C4-2B (cell line): Measurements from ENCODE around the gene GOT1.

Source experiments
- H3K27ac ChIP-seq: fragments of 450-650 bp; 2 replicates; pipeline ENCODE4 v1.5.1; 2017
- CTCF ChIP-seq: fragments of 450-650 bp; conservative IDR thresholded peaks from 2 replicates; pipeline ENCODE4 v1.5.1; 2017; ENCODE audit warnings: mild to moderate bottlenecking
- ZFX ChIP-seq: fragments of 450-650 bp; IDR thresholded peaks from 2 replicates; pipeline ENCODE4 v1.6.1; 2017

Gene GOT1

GRCh38 chr10:99370993-99371392, 59.4 kb downstream of the GOT1 start:
- TF ChIP-seq ZFX (no peak), CTCF (peak; percentile 75)
- H3K27ac ChIP-seq, result no peak overlapping the region

DNA sequence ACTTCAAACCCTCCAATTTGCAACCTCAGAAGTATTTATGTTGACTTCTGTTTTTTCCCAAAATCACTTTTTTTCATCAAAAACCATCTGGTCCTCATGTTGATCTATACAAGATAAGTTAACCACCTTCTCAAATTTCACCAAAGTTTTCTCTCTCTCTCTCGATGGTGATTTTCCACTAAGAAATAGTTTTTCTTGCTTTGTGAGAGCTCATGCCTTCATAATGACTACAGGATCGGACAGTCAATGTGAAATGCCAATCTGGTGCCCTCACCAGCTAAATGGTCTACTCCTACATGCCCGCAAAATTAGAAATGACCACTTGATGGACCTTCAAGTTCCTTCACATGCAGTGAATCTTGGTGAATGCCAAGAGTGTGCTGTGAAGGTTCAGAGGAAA, 60.9 kb downstream of the GOT1 start:
- no peak overlapping the region for H3K27ac ChIP-seq
- TF ChIP-seq ZFX (no peak), CTCF (no peak)

DNA sequence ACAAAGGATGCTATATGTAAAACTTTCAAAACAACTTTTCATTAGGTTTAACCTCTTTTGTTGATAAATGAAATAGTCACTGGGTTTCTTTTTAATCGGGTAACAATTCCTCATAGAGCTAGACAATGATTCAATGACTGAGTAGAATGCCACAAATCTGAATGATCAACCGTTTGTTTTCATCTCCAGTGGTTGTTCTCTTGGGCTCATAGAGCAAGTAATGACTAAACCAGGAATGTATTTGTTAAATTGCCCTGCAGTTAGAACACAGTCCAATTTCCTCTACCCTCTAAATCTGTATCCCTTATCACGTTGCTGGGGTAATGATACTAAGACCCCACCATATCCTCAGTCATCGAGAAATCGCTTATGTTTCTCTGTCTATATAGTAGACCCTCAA, 61.3 kb downstream of the GOT1 start:
- TF ChIP-seq ZFX, result no peak
- TF ChIP-seq CTCF, result no peak
- no peak overlapping the region for H3K27ac ChIP-seq

DNA sequence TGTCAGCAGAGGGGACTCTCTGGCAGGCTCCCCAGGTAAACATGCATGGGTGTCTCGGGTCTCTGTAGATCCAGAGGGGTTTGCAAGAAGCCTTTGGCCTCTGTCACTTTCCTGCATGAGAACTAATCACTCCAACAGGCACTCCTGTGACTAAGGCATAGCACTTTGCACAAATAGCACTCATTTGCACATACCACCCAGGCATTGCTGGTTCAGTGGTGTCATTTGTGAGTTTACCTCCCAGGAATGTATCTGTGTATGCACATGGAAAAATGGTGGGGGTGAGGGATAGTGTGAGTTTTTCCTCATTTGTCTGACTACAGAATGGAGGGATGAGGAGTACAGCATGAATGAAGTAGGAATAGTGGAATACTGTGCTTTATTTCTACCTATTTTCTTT, 61.8 kb downstream of the GOT1 start:
- no peak overlapping the region for H3K27ac ChIP-seq
- no peak for TF ChIP-seq ZFX
- no peak for TF ChIP-seq CTCF

- TF ChIP-seq CTCF, result no peak
- no peak for TF ChIP-seq ZFX
- no peak overlapping the region for H3K27ac ChIP-seq
These were observed 63.8 kb downstream of the GOT1 start for GRCh38 chr10:99366666-99367065.

- TF ChIP-seq CTCF, result no peak
- no peak for TF ChIP-seq ZFX
- no peak overlapping the region for H3K27ac ChIP-seq
These were observed 64.7 kb downstream of the GOT1 start for GRCh38 chr10:99365736-99366135.

DNA sequence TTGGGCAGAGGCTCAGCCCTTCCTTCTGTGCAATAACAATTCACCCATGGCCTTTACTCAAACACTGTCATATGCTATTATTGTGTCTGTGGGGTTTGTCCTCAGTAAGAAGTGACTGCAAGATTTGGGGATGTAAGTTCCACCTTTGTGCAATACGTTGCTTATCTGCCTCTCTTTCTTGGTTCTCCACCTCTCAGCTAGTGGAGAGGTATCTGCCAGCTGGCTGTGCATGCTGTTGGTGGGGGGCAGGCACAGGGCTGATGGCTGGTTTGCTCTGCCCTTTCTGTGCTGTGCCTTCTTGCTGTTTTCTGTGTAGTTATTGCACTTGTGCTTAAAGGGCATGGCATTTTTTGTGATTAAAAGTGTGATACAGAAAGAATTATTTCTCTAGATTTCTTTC, 65.1 kb downstream of the GOT1 start:
- no peak overlapping the region for H3K27ac ChIP-seq
- no peak for TF ChIP-seq CTCF
